GM21390 (cell line): ENCODE measurements around the gene DHRS12.

ENCODE experiments used
- ATAC-seq: cut with Tn5 transposase; IDR thresholded peaks from one replicate; pipeline ENCODE4 v1.9.1; 2021; ENCODE audit not compliant: unreplicated experiment

Gene DHRS12, protein sequence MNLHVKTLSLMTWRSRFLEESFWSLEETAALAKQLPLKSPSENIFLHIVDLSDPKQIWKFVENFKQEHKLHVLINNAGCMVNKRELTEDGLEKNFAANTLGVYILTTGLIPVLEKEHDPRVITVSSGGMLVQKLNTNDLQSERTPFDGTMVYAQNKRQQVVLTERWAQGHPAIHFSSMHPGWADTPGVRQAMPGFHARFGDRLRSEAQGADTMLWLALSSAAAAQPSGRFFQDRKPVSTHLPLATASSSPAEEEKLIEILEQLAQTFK

DNA sequence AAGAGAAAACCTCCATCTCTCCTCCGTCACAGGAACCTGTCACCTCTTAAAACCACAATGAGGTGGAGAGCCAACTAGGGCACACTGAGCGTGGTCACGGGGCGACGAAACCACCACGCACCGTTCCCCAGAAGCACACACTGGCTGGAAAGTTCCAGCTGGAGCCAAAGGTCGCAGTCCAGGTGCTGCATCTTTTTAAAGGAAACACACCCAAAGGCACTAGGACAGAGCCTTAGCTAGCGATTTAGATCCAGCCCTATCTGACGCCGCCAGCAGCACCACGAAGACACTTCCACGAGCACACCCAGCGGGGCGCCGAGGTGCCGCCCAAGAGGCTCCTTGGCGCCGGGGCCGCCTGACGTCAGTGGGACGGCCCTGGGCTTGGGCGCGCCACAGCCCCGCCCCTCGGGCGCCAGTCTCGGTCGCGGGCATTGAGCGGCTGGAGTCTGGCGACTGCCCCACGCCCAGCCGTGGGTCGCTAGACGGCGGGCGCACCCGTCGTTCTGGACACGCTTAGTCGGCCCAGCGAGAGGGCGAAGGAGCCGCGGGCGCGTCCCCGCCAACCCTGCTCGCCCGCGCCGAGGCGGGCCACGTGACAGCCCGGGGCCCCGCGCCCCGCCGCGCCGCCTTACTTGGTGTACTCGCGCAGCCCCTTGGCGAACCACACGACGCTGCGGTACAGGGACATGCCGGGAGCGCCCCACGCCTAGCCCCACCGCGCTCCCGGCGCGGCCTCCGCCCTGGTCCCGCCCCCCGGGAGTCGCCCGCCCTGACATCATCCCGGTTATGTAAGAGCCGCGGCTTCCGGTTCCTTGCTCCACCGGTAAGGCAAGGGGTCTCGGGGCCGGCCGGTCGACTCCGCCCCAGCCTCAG lies at the start of gene DHRS12:
TSS of gene DHRS12 (minus strand) at position 742 of the 873 bp plus-strand sequence. CDS start 4,504 bp downstream, outside the sequence.
- ATAC-seq, result peak; percentile 88

DNA sequence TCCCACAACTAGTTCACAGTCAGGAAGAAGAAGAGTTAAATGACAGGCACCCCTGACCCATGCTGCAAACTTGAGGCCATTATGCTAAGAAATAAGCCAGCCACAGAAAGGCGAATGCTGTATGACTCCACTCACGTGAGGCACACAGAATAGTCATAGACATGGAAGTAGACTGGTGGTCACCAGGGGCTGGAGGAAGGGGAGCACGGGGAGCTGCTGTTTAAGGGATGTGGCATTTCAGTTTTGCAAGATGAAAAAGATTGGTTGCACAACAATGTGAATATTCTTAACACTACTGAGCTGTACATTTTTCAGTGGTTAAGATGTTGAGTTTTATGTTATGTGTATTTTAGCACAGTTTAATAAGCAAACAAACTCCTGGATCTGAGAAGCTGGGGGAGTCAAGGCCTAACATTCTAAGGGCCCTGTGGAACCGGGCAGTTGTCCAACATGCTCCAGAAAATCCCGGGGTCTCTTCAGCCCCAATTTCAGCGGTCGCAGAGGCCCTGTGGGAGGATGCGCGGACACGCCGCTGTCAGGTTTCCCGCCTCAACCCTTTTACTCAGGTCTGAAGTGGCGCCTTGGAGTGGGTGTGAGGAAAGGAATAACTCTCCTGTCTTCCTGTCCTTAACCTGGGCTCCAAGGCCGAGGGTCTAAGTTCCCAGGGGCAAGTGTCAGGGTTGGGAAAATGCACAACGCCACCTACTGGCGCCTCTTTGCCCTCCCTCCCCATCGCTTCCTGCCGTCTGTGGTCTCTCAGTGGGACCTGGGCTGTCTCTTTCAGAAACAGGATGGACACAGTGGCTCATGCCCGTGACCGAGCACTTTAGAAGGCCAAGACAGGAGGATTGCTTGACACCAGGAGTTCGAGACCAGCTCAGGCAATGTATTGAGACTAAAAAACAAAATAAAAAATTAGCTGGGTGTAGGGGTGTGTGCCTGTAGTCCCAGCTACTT lies 45.5 kb upstream of the DHRS12 start:
- no peak for ATAC-seq

DNA sequence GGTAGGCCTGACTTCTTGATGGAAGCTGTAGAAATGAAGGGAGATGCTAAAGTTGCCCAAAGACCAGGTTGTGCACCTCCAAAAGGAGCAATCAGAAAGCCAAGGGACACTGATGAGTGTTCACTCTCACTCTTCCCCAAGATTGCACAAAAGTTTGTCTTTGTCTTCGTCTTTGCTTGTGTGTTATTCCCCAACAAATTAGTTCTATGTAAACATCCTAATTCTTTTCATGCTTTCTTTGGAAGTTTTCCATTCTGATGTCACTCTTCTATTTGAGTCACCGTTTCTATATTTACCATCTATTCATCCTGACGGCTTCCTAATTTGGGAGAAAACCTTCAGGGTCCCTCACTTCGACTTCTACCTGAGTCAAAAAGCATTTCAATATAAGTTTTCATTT lies 44.7 kb upstream of the DHRS12 start:
- no peak for ATAC-seq

DNA sequence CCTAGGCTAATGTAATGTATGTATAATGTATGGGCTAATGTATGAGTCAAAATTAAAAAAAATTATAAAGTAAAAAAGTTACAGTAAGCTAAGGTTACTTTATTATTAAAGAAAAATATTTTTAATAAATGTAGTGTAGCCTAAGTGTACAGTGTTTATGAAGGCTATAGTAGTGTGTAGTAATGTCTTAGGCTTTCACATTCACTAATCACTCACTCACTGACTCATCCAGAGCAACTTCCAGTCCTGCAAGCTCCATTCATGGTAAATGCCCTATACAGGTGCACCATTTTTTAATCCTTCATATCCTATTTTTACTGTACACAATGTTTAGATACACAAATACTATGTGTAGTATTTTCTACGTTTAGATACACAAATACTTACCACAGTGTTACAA lies 42.8 kb upstream of the DHRS12 start:
- ATAC-seq, result no peak

DNA sequence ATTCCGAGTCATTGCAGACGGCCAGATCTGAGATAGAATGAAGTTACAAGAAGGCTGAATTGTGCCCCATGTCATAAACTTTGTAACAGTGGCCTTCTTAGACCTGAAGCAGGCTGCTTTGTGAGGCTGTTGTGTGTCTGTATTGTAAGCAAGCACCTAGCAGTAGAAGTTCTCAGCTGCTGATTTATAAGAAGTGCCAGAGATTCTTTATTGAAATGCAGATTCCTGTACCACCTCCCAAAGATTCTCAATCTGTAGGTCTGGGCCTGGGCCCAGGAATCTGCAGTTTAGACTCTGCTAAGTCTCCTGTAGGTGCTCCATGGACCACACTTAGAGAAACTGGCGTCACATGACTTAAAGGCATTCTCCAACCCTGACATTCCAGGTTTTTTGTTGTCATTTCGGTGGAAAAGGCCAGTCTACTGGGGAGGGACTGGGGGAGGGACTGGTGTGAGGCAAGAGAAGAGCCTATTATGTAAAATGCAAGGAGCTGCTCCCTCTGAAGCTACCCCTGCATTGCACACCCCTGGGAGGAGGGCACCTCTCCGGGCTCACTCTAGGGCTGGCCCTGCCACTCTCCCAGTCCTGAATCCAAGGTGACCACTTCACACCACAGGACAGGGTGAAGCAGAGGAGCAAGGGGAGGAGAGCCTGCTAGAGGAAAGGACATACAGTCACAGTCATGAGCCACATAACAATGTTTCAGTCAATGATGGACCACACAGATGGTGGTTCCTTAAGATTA lies 41.8 kb upstream of the DHRS12 start:
- no peak for ATAC-seq

DNA sequence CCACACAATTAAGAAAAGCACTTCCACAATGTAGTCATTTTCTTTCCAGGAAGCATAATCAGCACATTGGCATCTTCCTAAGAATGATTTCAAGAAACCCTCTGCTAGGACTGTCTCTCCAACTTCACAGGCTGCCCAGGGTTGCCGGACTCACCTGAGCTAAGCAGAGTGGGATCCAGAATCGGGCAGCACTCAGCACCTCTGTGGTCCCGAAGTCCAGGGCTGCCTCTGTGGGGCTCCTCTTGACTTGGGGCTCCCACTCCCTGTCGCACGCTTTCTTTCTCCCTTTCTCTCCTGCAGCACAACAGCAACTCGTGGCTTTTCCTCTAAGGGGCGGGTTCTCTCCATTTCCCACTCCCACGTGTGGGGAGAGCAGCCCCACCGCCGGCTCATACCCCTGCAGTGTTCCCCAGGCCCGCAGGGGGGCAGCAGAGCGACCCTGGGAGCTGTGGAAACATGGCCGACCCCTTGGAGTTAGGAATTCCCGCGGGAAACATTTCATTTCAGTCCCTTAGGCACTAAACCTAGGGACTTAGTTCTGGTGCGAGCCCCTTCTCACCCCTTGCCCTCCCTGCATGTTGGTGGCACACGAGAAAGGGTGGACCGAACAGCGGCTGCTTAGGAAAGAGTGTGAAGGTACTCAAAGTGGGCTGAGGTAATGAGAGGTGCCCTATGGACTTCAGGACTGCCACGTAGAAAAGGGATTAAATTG lies 41.1 kb upstream of the DHRS12 start, which contains the start of gene TMEM272:
TSS of gene TMEM272 (minus strand) at position 316 of the 712 bp plus-strand sequence. CDS start 6,647 bp downstream, outside the sequence.
- ATAC-seq, result no peak

DNA sequence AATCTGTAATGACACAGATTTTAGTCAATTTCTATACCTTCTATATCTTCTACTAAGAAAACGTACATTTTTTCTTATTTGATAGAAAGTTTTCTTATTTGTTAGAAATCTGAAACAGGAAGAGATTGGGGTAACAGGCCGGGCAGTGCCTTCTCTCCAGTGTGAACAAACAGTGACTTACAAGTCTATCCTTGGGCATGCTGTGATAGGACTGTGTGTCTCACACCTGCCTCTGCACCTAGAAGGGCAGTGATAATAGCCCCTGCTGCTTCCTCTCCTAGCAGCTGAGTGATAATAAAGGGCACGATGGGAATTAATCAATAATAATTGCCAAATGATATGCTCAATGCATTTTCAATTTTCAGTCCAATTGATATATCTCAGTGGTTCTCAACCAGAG lies 39.6 kb upstream of the DHRS12 start:
- no peak for ATAC-seq

DNA sequence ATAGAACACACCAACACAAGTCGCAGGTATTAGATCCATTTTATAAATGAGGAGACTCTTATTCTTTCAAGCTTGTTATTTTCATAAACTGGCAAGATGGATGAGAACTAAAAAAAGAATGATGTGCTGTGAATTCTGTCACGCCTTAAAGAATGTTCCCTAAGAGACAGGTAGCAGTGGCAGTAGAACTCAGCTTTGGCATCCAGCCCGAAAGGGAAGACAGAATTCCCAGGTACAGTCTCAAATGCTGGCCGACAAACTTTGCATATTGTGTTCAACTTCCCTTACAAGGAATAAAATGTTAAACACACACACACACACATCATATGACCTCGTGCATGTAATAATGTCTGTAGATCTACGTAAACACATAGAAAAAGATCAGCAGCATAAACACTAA lies 37.8 kb upstream of the DHRS12 start:
- no peak for ATAC-seq

DNA sequence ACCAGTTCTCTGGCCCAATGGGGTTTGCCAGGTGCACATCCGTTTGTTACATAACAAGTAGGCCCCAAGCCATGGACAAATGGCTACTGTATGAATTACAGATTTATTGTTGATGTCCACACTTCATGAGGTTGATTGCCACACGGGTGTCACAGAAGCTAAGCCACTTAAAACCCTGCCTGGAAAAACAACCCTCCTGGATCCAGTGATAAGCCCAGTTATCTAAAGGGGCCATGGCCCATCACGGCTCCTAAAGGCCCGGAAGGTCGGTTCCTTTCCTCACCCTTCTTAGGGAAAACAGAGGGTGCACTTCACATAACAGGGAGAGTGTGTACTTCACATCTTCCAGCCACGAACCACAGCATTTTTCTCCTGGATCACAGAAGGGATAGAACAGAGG lies 37.0 kb upstream of the DHRS12 start:
- ATAC-seq, result no peak

DNA sequence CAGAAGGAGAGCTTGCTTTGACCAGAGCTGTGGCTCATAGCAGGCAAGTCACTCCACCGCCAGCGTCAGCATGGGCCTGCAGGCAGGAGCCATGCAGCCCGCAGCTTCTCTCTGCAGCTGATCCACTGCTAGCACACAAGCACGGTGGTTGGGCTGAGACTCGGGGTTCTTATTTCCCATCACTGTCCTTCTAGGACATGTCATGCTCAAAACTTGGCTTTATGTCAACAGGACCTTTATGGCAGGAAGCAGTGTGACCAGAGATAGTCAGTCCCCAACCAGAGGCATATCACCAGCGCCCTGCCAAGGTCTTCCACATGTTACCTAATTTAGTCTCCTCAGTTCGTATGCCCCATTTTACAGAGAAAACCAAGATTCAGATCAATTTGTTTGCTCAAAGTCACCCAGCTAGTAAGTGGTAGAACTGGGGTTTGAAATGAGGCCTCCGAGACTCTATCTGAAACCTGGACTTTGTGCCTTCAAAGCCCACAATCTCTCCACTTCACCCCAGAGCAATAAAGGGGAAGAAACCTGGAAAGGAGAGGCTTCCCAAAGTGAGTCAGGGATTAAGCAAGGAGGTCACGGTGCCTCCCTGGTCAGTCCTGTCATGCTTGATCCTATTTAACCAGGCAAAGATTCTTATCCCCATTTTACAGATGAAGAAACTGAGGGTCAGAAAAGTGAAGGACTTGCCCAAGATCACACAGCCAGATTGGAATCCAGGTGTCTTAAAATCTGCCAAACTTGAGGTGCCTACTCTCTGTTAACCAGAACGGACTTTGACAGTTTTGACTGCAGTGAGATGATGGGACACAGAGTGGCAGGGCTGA lies 36.0 kb upstream of the DHRS12 start:
- ATAC-seq, result no peak

DNA sequence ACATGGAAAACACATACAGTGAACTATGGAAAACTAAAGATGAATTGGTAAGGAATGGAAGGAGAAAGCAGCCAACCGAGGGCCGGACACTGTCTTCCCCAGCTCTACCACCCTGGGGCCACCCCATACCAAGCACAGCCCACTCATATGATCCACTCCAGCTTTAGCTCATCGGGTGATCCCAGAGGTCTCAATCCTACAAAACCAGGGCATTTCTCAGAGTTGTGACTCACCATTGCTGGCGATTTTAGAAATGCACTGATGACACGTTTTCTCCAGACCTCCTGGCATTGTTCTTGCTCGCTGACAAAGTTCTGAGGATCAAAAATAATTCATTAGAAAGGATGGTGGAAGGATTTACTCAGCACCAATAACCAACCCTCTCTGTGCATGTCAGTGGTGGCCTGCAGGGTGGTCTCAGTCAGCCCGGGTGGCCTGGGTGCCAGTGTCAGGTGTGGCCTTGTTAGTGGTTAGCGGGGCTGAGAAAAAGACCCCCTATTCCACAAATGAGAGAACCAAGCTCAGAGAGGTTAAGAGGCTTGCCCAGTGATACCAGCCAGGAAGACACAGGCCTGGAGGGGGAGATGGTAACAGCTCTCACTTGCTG lies 34.4 kb upstream of the DHRS12 start:
- ATAC-seq, result no peak

DNA sequence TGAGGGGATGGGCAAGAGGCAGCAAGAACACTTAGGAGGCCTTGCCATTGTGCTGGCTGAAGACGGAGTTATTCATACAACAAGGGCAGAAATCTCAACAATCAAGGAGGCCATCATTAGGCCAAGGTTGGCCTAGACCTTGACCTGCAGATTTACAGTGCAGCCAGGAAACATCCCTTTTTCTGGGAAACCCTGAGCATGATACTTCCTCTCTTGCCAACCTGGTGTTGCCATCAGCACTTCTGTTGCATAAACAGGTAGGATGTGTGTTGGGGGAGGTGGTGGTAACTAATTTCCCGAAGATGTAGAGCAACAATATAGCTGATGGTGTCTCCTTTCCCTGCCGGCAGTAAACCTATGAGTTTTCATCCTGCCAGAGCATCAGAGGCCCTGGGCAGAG lies 33.1 kb upstream of the DHRS12 start:
- ATAC-seq, result no peak

DNA sequence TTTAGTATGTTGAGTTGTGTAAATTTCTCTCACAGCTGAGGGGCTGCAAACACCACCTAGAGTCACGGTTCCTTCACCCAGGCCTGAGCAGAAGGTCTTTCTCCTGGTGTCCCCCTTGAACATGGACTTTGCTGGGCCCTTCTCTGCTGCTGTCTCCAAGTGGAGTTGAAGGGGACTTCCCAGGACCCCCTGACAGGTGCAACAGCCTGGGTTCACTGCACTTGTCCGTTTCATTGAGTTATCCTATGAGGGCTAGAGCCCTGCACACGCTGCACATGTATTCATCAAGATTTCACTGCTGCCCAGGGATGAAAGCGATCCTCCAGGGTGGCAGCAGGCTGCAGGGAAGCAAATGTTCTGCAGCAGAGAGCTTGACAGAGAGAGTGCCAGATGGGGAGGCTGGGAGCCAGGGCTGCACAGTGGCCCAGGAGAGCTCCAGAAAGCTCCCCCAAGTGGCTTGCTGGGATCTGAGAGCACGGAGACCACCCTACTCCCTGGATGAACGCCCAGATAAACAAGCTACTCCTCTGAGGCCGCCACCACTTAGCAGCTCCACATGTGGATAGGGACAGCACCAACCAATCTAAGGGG lies 30.7 kb upstream of the DHRS12 start:
- ATAC-seq, result no peak

DNA sequence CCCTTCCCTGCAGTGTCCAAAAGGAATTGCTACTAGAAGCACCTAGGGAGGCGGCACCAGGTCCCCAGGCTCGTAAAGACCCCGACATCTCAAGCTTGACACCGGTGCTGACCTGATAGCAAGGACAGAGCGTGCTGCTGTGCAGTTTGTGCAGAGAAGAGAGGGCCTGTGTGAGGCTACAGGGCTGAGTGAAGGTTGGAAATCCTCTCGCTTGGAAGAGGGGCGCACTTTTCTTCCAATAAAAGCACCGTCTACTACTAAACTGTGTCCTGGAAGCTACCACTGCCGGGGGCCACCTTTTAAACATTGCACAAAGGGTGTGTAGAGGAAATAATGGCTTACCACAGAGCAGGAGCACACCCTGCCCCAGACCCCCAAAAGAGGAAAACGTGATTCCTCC lies 30.0 kb upstream of the DHRS12 start:
- no peak for ATAC-seq

DNA sequence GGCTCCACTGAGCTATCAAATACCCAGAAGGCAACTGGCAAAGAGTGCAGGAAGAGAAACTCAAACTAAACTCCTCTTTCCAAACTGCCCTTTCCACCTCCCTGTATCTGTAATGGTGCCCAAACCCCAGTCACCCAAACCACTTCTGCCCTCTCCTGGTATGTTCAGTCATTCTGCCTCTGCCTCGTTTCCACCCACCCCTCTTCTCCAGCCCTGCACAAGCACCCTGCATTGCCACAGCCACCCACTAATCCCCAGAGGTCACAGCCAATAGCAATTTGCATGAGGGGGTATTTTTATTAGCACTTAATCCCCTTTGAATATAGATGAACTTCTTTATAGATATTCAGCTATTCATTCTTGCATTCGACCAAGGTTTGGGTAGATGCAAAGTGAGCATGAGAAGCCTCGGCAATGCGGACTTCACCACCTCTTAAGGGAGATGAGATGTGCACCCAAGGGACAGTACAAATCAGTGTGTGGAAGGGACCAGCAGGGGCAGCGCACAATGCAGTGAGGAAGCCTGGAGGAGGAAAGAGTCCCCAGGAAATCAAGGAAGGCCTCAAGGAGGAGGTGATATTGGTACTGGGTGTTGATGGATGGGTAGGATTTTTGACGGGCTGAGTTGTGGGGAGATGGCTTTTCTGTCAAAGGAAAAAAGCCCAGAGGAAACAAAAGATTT lies 28.6 kb upstream of the DHRS12 start:
- peak; percentile 83 for ATAC-seq

DNA sequence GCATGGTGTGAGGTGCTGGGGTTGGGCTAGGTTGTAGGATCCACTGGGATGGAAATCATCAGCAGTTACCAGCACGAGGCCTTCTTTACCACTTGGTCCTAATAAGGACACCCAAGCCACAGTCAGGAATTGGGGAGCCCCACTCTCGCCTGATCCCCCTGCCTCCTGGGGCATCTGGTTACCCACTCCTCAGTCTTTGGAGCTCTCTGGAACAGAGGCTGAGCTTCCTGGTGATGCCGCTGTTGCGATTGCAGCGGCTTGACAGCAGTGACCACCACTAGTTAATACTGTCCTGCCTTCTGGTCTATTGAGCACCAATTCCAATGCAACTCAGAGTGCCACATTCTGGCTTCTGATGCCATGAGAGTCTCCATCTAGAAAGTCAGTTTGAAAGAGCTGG lies 27.6 kb upstream of the DHRS12 start:
- ATAC-seq, result no peak

DNA sequence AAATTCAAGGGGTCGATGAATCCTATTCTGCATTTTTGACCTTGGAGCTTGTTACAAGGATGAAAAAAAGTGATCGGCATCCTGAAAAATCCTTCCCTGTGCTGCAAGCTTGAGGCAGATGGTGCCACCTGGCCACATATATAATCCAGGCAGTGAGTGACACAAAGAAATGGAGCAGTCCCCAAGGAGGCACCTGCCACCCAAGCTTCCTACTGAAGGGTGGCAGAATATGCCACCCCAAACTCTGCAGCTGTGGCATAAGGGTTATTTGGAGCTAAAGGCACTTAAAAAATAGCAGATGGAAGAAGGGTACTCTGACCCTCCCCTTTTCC lies 25.6 kb upstream of the DHRS12 start:
- no peak for ATAC-seq
